ENCODE measurements around the gene TEC.

- TF ChIP-seq POLR2AphosphoS5 (IDR thresholded peaks at IDR 0.05) = no peak
- no peak for TF ChIP-seq POLR2A (IDR thresholded peaks at IDR 0.05)
- TF ChIP-seq CTCF (IDR thresholded peaks at IDR 0.05 in 8 of 11, conservative IDR thresholded peaks at IDR 0.05 in 3 of 11) = peak in 9 of 11 experiments; percentile 15 to 60 (median 46)
Observed at GRCh38 chr4:48275247-48275646, 5.6 kb upstream of the TEC start.

All from spleen (tissue), 7 donors.